GM18502 (cell line): ENCODE measurements around the gene CCDC69.

ENCODE experiments used
- ATAC-seq: cut with Tn5 transposase; IDR thresholded peaks from one replicate; pipeline ENCODE4 v1.9.1; 2021; ENCODE audit warnings: mild to moderate bottlenecking; ENCODE audit not compliant: unreplicated experiment, poor library complexity

Gene CCDC69

GRCh38 chr5:151150471-151151262 lies 73.2 kb downstream of the CCDC69 start:
- peak; percentile 62 for ATAC-seq

- ATAC-seq = no peak
Measured at GRCh38 chr5:151148583-151148982, 75.3 kb downstream of the CCDC69 start.

- ATAC-seq = no peak
Measured at GRCh38 chr5:151147033-151147432, 76.9 kb downstream of the CCDC69 start.

DNA sequence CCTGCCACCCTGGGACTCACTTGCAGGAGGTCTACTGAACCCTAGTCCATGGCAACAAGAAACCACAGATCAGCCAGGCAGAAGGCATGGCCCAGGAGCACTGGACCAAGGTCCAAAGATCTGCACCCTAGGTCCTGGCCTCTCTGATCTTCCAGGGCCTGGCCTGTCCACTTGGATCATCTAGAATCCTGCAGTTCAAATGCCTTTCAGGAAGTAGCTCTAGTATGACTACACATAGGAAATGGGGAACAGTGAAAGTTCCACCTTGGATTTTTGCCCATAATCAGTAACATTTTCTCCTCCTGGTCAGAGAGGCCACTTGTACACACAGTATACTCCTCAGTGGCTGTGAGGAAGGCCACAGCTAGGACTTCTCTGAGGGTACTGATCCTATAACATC lies 77.8 kb downstream of the CCDC69 start:
- no peak for ATAC-seq

- no peak for ATAC-seq
Measured at GRCh38 chr5:151144922-151145321, 79.0 kb downstream of the CCDC69 start.

- ATAC-seq = no peak
Measured at GRCh38 chr5:151144275-151144674, 79.6 kb downstream of the CCDC69 start.

DNA sequence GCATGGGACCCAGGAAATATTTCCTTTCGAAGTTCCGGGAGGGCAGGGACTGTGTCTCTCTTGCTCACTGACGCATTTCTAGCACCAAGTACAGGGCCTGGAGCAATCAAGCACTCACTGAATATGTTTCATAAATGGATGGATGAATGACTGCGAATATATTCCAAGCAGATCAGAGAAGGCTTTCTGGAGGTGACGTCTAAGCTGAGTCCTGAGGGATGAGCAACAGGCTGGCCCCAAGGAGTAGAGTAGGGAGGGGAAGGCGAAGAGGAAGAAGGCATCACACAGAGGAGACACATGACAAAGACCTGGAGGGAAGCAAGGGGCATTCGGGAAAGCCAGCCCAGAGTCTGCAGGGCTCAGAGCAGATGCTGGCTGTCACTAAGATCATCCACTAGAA lies 80.2 kb downstream of the CCDC69 start:
- no peak for ATAC-seq

DNA sequence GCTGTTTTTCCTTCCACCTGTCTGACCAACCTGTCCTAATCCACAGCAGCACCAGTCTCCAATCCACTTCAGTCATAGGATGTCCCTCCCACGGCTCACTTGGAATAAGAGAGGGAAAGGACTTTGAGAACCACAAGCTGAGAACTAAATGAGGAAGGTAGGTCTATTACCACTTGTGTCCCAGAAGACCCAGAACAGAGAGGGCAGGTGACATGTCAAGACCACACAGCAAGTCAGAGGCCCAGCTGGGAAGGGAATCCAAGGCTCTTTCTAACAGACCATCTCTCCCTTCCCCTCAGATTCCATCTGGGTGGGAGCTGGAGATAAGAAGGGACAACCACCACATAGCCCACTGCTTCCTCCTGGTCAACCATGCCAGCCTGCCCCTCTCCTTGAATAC lies 81.0 kb downstream of the CCDC69 start:
- no peak for ATAC-seq

GRCh38 chr5:151141535-151141934 lies 82.4 kb downstream of the CCDC69 start:
- peak; percentile 87 for ATAC-seq

DNA sequence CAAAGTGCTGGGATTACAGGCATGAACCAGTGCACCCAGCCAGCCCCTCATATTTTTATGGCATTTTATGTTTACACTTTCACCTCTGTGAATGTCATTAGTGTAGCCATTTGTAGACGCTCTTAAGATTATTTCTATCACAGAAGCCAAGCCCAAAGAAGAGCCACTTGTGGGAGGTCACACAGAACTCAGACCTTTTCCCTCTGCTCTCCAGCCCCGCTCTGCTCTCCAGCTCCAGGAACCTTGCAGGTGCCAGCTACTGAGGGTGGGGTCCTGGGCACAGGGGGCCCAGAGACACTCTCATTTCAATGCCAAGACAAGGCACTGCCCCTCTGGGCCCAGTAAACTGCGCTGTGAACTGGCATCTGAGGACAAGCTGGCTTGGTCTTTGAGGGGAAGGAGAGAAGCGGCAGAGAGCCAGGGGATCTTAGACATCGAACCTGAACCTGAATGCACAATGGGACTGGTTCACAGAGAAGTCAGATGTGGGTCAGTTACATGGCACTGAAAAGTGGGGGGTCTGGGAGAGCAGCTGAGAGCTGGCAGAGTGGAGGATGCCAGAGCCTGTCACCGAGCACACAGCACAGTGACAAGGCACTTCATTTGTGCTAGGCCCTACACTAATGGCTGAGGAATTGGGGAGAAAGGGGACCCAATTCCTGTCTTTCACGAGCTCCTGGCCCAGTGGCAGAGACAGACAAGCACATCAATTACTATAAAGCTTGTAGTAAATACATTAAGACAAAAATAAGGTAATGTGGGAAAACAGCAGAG lies 83.0 kb downstream of the CCDC69 start:
- no peak for ATAC-seq

GRCh38 chr5:151139646-151140045 lies 84.2 kb downstream of the CCDC69 start:
- ATAC-seq = no peak

GRCh38 chr5:151139015-151139414 lies 84.9 kb downstream of the CCDC69 start:
- ATAC-seq = no peak

DNA sequence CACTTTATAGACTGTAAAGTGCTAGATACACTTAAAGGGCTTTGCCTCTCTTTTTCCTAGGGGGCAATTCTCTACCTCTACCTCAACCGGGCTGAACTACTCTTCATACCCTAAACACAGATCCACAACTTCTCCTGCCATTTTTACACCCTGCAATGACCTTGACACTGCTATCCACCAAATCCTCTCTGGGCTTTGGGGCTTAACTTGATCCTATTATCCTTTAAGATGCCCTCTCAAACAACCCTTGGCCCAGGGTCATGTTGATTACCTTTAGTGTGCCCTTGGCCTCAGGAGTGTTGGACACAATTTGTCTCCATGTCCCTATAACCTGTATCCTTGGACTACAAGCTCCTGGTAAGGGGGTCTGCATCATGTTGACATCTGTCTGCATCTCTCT lies 85.8 kb downstream of the CCDC69 start:
- ATAC-seq = no peak

DNA sequence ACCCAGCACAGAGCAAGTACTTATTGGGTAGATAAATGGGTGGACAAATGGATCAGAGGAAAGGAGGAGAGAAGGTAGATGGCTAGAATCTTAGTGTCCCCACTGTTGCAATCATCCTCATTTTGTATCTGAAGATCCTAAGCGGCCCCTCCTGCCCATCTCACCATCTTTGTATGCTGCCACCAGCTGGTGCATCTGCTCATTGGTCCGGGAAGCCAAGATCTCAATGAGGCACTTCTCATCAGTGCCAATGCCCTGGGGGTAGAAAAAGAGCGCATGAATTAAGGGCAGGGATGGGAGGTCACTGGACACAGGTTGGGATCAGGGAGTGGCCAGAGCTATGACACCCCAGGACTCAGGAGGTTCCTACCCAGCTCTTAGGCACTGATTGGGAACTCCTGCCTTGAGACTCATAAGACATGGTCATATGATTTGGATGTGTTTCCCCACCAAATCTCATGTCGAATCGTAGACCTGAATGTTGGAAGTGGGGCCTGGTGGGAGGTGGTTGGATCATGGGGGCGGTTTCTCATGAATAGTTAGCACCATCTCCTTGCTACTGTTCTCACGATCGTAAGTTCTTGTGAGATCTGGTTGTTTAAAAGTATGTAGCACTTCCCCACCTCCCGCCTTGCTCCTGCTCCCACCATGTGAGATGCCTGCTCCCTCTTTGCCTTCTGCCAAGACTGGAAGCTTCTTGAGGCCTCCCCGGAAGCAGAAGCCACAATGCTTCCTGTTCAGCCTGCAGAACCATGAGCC lies 86.6 kb downstream of the CCDC69 start:
- ATAC-seq = no peak

DNA sequence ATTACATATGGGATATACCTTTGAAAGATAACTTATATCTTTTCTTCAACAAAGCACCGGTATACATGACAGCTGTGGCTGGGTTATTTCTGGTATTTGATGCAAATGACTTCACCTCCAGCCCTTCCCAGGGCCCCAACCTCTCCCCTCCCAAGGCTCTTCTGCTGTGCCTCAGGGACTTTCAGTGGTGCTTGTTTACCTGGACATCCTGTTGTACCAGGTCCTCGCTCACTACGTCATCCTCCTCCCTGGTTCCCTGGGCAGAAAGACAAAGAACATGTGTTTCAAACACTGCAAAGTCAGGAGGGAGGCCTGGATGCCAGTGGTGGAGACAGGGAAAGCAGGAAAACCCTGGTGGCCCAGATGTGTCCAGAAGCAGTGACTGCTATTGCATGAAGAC lies 89.7 kb downstream of the CCDC69 start:
- peak; percentile 78 for ATAC-seq

GRCh38 chr5:151132963-151133362 lies 90.9 kb downstream of the CCDC69 start:
- ATAC-seq = no peak
